GM10248 (cell line): ENCODE data around the gene HOXB5.

Experiments used
- CTCF ChIA-PET: fragments of 300-600 bp; sonication (Branson Sonifier 250); formaldehyde crosslinking; extraction: SDS; loops from one replicate; lab custom pipeline; 2021; ENCODE audit warnings: antibody characterized with exemption; lab: Yijun Ruan, JAX
- POLR2A ChIA-PET: fragments of 350-650 bp; sonication (Branson Sonifier 250); formaldehyde crosslinking; extraction: SDS; loops from one replicate; lab custom pipeline; 2020; ENCODE audit warnings: antibody characterized with exemption; lab: Yijun Ruan, JAX
- DNase-seq: peaks from one replicate; pipeline ENCODE4 v3.0.0; 2012; ENCODE audit errors: extremely low spot score
- TF ChIP-seq, protein P1 (sequence below): IDR thresholded peaks from 2 replicates; pipeline ENCODE4 v1.5.1; 2012; ENCODE audit warnings: mild to moderate bottlenecking, low read depth; ENCODE audit errors: extremely low read depth, missing control alignments, control extremely low read depth

HOXB5 gene

DNA sequence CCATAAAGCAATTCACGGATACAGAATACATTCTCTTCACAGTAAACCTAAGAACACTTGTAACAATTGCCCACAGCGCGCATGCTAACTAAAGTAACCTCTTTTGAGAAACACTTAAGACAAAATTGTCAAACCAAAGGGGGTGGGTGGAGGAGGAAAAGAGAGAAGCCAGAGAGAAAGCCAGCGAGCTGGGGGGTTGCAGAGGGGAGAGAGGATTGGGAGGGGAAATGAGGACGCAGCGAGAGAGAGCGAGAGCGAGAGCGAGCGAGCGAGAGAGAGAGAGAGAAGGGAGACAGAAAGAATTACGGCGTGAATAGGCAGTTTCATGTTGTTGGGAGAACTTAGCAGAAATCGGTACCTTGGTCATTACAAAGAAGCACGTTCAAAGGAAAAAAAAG, 18.9 kb upstream of the HOXB5 start:
- CTCF ChIA-PET = interaction anchor here (0.6 to 4.6 kb wide), 16 partner anchors 9 to 1536 kb away, joined by 3 to 31 read pairs (median 4); partner anchors contain the start of genes HOXB5 and HOXB9
- DNase-seq = no peak
- TF ChIP-seq, protein P1, sequence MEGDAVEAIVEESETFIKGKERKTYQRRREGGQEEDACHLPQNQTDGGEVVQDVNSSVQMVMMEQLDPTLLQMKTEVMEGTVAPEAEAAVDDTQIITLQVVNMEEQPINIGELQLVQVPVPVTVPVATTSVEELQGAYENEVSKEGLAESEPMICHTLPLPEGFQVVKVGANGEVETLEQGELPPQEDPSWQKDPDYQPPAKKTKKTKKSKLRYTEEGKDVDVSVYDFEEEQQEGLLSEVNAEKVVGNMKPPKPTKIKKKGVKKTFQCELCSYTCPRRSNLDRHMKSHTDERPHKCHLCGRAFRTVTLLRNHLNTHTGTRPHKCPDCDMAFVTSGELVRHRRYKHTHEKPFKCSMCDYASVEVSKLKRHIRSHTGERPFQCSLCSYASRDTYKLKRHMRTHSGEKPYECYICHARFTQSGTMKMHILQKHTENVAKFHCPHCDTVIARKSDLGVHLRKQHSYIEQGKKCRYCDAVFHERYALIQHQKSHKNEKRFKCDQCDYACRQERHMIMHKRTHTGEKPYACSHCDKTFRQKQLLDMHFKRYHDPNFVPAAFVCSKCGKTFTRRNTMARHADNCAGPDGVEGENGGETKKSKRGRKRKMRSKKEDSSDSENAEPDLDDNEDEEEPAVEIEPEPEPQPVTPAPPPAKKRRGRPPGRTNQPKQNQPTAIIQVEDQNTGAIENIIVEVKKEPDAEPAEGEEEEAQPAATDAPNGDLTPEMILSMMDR = no peak
- POLR2A ChIA-PET = no interaction called here

DNA sequence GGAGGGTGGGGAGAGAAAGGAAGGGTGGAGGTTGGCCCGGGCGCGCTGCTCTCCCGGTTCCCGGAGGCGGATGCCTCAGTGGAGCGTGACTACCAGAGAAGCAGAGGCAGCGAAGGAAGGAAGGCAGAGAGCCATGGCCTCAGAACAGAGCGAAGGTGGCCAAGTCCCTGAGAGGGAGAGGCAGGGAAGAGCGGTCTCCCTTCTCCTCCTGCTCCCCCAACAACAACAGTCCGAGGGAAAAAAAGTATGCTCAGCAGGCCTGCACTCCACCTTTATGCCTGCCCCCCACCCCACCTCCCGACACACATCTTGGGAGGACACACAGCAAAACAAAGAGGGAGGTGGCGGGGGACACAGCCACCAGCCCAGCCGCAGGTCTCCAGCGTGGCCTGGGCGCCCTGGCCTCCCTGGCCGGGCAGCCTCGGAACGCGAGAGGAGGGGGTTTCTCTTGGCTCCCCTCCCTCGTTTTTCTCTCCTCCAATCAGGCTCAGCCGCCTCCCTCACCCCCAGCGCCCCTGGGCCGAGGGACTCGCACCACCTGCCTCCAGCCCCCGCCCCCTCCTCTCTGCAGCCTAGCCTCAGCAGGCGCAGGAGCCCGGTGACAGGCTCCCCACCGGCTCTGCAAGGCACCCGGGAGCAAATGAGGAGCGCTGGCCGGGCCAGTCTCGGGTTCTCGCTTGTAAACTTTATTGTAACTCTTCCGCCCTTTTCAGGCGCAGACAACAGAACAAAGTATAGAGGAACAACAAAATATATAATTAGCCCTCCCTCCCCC, 18.3 kb upstream of the HOXB5 start:
- no peak for DNase-seq
- ChIA-PET CTCF (interaction anchor here (1.6 to 2.6 kb wide), 2 partner anchors 10 to 24 kb away, joined by 10 to 11 read pairs; no protein-coding TSS in a partner anchor), POLR2A (no interaction called here)
- TF ChIP-seq, protein P1 = no peak

DNA sequence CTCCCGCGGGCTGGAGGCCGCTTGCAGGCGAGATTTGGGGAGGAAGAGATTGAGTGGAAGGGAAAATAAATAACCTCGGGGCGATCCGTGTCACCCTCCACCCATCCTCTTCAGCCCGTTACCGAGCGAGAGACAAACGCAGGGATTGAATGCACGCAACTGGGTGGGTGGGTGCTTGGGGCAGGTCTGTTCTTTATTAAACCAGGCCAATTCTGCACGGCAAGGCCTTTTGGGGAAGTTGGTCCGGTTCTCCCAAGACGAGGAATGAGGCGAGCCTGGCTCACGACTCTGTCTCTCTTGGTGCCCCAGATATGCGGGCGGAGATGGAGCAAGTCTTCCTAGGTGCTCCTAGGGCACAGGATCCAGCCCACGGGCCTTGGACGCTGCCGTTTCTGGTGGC, 17.6 kb upstream of the HOXB5 start:
- TF ChIP-seq, protein P1 = no peak

DNA sequence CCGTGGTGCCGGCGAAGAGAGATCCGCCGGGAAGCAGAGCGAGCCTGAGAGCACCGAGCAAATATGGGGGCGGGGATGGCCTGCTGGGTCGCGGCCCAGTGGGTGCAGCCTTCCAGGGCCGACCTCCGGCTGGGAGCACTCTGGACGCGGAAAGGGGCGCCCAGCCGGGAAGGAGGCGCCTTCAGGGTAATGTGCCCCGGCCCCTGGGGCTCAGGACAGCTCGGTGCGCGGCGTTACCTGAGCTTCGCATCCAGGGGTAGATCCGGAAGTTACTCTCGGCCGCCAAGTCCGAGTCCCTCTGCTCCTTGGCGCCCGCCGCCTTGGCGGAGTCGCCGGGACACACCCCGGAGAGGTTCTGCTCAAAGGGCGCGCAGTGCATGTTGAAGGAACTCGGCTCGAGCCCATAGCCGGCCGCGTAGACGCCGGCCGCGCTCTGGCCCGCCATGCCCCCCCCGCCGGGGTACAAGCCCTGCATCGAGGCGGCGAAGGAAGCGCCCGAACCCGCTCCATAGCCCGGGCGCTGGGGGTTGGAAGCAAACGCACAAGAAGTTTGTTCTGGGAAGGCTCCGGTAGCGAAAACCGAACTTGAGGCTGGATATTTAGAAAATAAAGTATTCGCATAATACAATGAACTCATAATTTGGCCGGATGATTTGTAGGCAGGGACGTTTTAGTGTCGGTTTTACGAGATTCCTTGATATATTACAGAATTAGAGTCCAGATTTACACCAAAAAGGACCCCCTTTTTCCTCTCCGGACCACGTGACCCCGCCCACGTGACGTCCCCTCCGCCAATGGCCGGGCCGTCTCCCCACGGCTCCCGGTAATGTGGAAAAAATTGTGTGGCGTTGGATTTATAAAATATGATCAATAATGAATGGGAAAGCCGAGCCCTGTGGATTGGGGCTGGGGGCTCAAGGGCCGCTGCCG, 17.0 kb upstream of the HOXB5 start, which contains the start of gene HOXB7:
TSS of gene HOXB7 (minus strand) at position 736 of the 930 bp plus-strand sequence. CDS start at position 637, 99 bp downstream.
- DNase-seq = peak; percentile 81
- CTCF ChIA-PET = interaction anchor here (0.7 to 1.7 kb wide), 5 partner anchors 9 to 584 kb away, joined by 3 to 7 read pairs (median 5); no protein-coding TSS in a partner anchor
- TF ChIP-seq, protein P1 = no peak
- POLR2A ChIA-PET = no interaction called here

More for the DNA sequence above, 17.6 kb upstream of the HOXB5 start:
- ChIA-PET POLR2A (no interaction called here), CTCF (no interaction called here)
- DNase-seq = no peak

DNA sequence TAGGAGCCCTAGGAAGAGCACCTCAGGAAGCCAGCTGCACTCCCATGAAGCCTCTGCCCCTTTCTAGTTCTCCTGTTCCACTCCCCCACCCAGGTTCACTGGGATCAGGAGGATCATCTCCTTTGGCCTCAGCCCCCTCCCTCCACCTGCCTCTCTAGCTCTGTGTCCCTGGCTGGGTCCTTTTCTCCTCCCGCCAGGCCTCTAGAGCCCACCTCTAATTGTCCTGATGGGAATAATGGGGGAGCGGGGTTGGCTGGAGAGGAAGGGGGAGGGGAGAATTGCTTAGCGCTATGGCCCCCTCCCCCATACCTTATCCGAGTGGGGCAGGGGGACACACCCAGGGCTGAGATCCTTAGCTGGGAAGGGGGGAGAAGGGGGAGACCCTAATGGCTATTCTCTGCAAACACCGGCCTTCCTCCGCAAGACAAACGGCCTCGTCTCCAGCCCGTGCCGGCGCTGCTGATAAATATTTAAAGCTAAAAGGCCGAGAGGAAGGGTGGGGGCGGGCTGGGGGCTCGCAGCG, 16.2 kb upstream of the HOXB5 start:
- TF ChIP-seq, protein P1 = no peak
- no peak for DNase-seq
- CTCF ChIA-PET = interaction anchor here (0.7 to 1.7 kb wide), 5 partner anchors 8 to 583 kb away, joined by 3 to 7 read pairs (median 5); no protein-coding TSS in a partner anchor
- POLR2A ChIA-PET = no interaction called here

DNA sequence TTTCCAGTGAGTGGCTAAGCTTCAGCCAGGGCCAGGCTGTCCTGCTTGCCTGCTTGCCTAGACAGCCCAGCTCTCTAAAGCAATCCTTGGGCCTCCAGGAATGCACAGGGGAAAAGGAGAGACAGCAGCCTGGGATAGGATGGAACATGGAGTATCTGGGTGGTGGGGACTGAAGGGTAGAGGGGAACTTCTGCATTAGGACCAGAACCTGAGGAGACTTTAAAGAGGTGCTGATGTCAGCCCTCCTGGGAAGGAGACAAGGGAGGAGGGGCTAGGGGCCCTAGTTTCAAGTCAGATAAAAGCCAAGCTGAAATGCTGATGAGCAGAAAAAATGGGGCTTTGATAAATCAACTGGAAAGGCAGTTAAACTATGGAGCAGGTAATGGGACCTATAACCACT, 15.5 kb upstream of the HOXB5 start:
- ChIA-PET POLR2A (no interaction called here), CTCF (interaction anchor here (0.8 to 1.7 kb wide), 7 partner anchors 8 to 582 kb away, joined by 3 to 7 read pairs (median 4); no protein-coding TSS in a partner anchor)
- no peak for DNase-seq
- TF ChIP-seq, protein P1 = no peak
